ENCODE results near the gene OXT. TPM values are rescaled to one million over a fixed set of nuclear protein-coding genes. Genes with fewer than 3 reads are reported as not detected.

Gene OXT
- total RNA-seq, 1 experiment from 2014 or later = not detected

GRCh38 chr20:3068075-3068474, 3.3 kb upstream of the OXT start:
- no peak overlapping the region for H3K56ac ChIP-seq (ENCODE audit: insufficient read length, low read depth, low read length)
- WGBS (ENCODE audit: extremely low coverage, insufficient read length, low lambda C conversion rate) = no CpG with 5 or more reads among the region's 8 CpGs

More at GRCh38 chr20:3068075-3068474, 3.3 kb upstream of the OXT start:
- no peak for DNase-seq
- no peak for TF ChIP-seq CTCF (conservative IDR thresholded peaks at IDR 0.05)
- Histone ChIP-seq H3K79me1 (ENCODE audit: insufficient read depth, low read depth, low read length, poor library complexity, severe bottlenecking) (no peaks in the 10 kb centered on the region), H2AFZ (ENCODE audit: low read length) (no peak overlapping the region), H3T11ph (ENCODE audit: low read length) (no peak overlapping the region), H2BK120ac (ENCODE audit: low read depth, low read length, poor library complexity, severe bottlenecking) (no peak overlapping the region), H3K27me3 (ENCODE audit: insufficient read depth, low read length) (peaks cover 8% of the 10 kb centered on the region; the same call in 1 of the 2 replicates), H3K4me2 (ENCODE audit: insufficient read depth, insufficient read length, low read length) (no peak overlapping the region), H3K4me1 (ENCODE audit: insufficient read depth, low read length) (no peaks in the 10 kb centered on the region), H2BK20ac (ENCODE audit: low read depth, low read length, poor library complexity, severe bottlenecking) (no peak overlapping the region), H4K20me1 (ENCODE audit: control insufficient read depth, insufficient read depth, insufficient read length) (no peaks in the 10 kb centered on the region), H3K23ac (ENCODE audit: insufficient read length, low read depth, low read length) (no peak overlapping the region), H3K27ac (ENCODE audit: insufficient read length, low read depth, low read length) (no peak overlapping the region), H3K4ac (ENCODE audit: low read depth, low read length) (no peak overlapping the region), H2BK5ac (ENCODE audit: insufficient read length, low read length) (no peak overlapping the region), H3K14ac (ENCODE audit: insufficient read depth, low read length) (no peak overlapping the region; the same call in 1 of the 2 replicates), H2AK5ac (ENCODE audit: insufficient read length, low read length) (no peak overlapping the region), H4K8ac (replicated peaks; ENCODE audit: insufficient read length, low read depth, low read length) (no peak overlapping the region), H3K9me3 (ENCODE audit: control insufficient read depth, low read depth, low read length) (no peaks in the 10 kb centered on the region), H2BK12ac (ENCODE audit: insufficient read length, low read depth, low read length) (no peak overlapping the region), H3K23me2 (ENCODE audit: insufficient read length, low read depth, low read length, poor library complexity, severe bottlenecking) (no peaks in the 10 kb centered on the region), H3K18ac (ENCODE audit: insufficient read length, low read depth, low read length) (no peak overlapping the region), H4K91ac (ENCODE audit: insufficient read length, low read depth, low read length) (no peak overlapping the region), H2BK15ac (ENCODE audit: low read depth, low read length) (no peak overlapping the region), H4K5ac (ENCODE audit: insufficient read length, low read depth, low read length) (no peak overlapping the region), H3K79me2 (ENCODE audit: insufficient read depth, low read length) (no peaks in the 10 kb centered on the region), H3K9ac (ENCODE audit: extremely low read depth, insufficient read length, low read length) (no peak overlapping the region)
- Mint-ChIP-seq H3K4me1 (peaks cover 6% of the 10 kb centered on the region in 2 experiments), H3K9me3 (no peaks in the 10 kb centered on the region; a peak in 2 of 5 replicates), H3K36me3 (ENCODE audit: insufficient read depth in 1 of 3, low read depth in 3 of 3) (no peaks in the 10 kb centered on the region; a peak in 1 of 7 replicates), H3K27ac (no peak overlapping the region; a peak in 1 of 7 replicates), H3K4me3 (no peak overlapping the region), H3K27me3 (ENCODE audit: low read depth) (peaks cover 30% of the 10 kb centered on the region)
